ENCODE data around the gene AADACL4. TPM values are rescaled to one million over a fixed set of nuclear protein-coding genes. Genes with fewer than 3 reads are reported as not detected.

AADACL4 gene
- total RNA-seq, 1 experiment from 2014 or later, result not detected

DNA sequence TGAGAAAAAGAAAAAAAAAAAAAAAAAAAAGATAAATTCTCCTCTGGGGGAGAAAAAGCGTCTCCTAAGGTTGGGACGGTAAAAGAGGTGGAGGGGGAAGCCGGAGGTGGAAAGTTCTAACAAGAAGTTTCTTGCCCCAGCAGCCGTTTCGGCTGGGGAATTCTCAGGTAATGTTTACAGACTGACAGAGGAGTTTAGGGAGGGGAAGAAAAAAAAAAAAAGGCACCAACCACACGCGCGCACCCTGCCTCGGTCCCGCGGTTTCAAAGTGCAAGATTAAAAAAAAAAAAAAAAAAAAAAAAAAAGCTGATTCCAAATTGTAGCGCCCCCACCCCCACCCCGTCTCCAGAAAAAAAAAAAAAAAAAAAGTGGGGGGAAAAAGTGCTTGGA, 26.4 kb upstream of the AADACL4 start:
- Histone ChIP-seq H3K36me3 (replicated peaks; ENCODE audit: control insufficient read depth, insufficient read depth, low read length) (no peaks in the 10 kb centered on the region), H3K4me3 (ENCODE audit: insufficient read depth, low read depth, low read length) (peak overlapping the region; percentile 58), H3K27me3 (ENCODE audit: control insufficient read depth, insufficient read depth, low read length) (peaks cover 4% of the 10 kb centered on the region; the same call in 1 of the 2 replicates)
- DNase-seq, result no peak

GRCh38 chr1:12617901-12618660, 25.8 kb upstream of the AADACL4 start, which contains the start of gene DHRS3:
Gene DHRS3, minus strand, starts transcription at chr1:12618210. Its CDS starts 862 bp downstream, at chr1:12617348.
- DNase-seq, result peak; percentile 97

GRCh38 chr1:12618661-12618964, 25.3 kb upstream of the AADACL4 start:
- Histone ChIP-seq H3K36me3 (replicated peaks; ENCODE audit: control insufficient read depth, insufficient read depth, low read length) (no peaks in the 10 kb centered on the region), H3K27me3 (ENCODE audit: control insufficient read depth, insufficient read depth, low read length) (peaks cover 4% of the 10 kb centered on the region; the same call in 1 of the 2 replicates), H3K4me3 (ENCODE audit: insufficient read depth, low read depth, low read length) (peak overlapping the region; percentile 58)
- no peak for DNase-seq

More at GRCh38 chr1:12617901-12618660, 25.8 kb upstream of the AADACL4 start, which contains the start of gene DHRS3:
- Histone ChIP-seq H3K27me3 (ENCODE audit: control insufficient read depth, insufficient read depth, low read length) (peaks cover 4% of the 10 kb centered on the region; the same call in 1 of the 2 replicates), H3K36me3 (replicated peaks; ENCODE audit: control insufficient read depth, insufficient read depth, low read length) (no peaks in the 10 kb centered on the region), H3K4me3 (ENCODE audit: insufficient read depth, low read depth, low read length) (peak within 1 kb of the TSS; percentile 58)

GRCh38 chr1:12618965-12619791, 24.7 kb upstream of the AADACL4 start:
- H3K27me3 ChIP-seq (ENCODE audit: control insufficient read depth, insufficient read depth, low read length), result peaks cover 4% of the 10 kb centered on the region; the same call in 1 of the 2 replicates
- H3K36me3 ChIP-seq (replicated peaks; ENCODE audit: control insufficient read depth, insufficient read depth, low read length), result no peaks in the 10 kb centered on the region
- peak overlapping the region; percentile 58 for H3K4me3 ChIP-seq (ENCODE audit: insufficient read depth, low read depth, low read length)
- peak; percentile 88 for DNase-seq

- H3K27me3 ChIP-seq (ENCODE audit: control insufficient read depth, insufficient read depth, low read length), result peaks cover 5% of the 10 kb centered on the region; the same call in 1 of the 2 replicates
- H3K4me3 ChIP-seq (ENCODE audit: insufficient read depth, low read depth, low read length), result peak overlapping the region; percentile 58
- peak; percentile 86 for DNase-seq
- H3K36me3 ChIP-seq (replicated peaks; ENCODE audit: control insufficient read depth, insufficient read depth, low read length), result no peaks in the 10 kb centered on the region
These were observed 23.9 kb upstream of the AADACL4 start for GRCh38 chr1:12619792-12620487.

DNA sequence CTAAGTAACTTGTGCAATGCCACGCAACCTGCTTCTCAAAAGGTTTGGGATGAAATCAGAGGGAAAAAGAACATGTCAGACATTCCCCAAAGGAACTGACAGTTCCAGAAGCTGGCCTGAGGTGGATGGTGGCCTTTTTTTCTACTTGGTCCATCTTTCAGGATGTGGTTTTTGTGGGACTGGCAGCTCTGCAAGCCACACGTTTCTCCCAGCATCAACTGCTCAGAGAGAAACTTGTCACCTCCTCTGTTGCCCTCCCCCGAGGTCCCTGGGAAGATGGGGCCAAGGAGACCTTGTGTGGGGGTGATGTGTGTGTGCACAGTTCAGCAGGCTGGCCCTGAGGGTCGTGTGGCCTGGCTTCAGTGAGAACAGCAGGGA, 23.4 kb upstream of the AADACL4 start:
- peaks cover 5% of the 10 kb centered on the region; the same call in 1 of the 2 replicates for H3K27me3 ChIP-seq (ENCODE audit: control insufficient read depth, insufficient read depth, low read length)
- no peak overlapping the region for H3K4me3 ChIP-seq (ENCODE audit: insufficient read depth, low read depth, low read length)
- DNase-seq, result no peak
- no peaks in the 10 kb centered on the region for H3K36me3 ChIP-seq (replicated peaks; ENCODE audit: control insufficient read depth, insufficient read depth, low read length)

DNA sequence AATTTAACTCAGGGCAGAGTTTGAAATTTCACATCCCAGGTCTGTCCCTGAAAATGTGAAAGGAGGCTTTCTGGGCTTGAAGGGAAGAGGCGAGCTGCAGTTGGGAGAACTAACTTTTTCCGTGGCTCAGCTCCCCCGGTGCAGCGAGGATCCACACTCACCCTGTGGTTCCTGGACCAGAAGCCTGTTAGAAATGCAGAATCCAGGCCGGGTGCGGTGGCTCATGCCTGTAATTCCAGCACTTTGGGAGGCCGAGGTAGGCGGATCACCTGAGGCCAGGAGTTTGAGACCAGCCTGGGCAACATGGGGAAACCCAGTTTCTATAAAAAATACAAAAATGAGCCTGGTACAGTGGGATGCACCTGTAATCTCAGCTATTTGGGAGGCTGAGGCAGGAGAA, 23.0 kb upstream of the AADACL4 start:
- no peak overlapping the region for H3K4me3 ChIP-seq (ENCODE audit: insufficient read depth, low read depth, low read length)
- no peaks in the 10 kb centered on the region for H3K36me3 ChIP-seq (replicated peaks; ENCODE audit: control insufficient read depth, insufficient read depth, low read length)
- H3K27me3 ChIP-seq (ENCODE audit: control insufficient read depth, insufficient read depth, low read length), result peaks cover 5% of the 10 kb centered on the region; the same call in 1 of the 2 replicates
- no peak for DNase-seq

- peaks cover 5% of the 10 kb centered on the region; the same call in 1 of the 2 replicates for H3K27me3 ChIP-seq (ENCODE audit: control insufficient read depth, insufficient read depth, low read length)
- no peak overlapping the region for H3K4me3 ChIP-seq (ENCODE audit: insufficient read depth, low read depth, low read length)
- DNase-seq, result no peak
- no peaks in the 10 kb centered on the region for H3K36me3 ChIP-seq (replicated peaks; ENCODE audit: control insufficient read depth, insufficient read depth, low read length)
These were observed 22.2 kb upstream of the AADACL4 start for GRCh38 chr1:12621346-12622335.

- Histone ChIP-seq H3K27me3 (ENCODE audit: control insufficient read depth, insufficient read depth, low read length) (peaks cover 3% of the 10 kb centered on the region; the same call in 1 of the 2 replicates), H3K36me3 (replicated peaks; ENCODE audit: control insufficient read depth, insufficient read depth, low read length) (no peaks in the 10 kb centered on the region), H3K4me3 (ENCODE audit: insufficient read depth, low read depth, low read length) (no peak overlapping the region)
- no peak for DNase-seq
These were observed 21.4 kb upstream of the AADACL4 start for GRCh38 chr1:12622506-12622905.

DNA sequence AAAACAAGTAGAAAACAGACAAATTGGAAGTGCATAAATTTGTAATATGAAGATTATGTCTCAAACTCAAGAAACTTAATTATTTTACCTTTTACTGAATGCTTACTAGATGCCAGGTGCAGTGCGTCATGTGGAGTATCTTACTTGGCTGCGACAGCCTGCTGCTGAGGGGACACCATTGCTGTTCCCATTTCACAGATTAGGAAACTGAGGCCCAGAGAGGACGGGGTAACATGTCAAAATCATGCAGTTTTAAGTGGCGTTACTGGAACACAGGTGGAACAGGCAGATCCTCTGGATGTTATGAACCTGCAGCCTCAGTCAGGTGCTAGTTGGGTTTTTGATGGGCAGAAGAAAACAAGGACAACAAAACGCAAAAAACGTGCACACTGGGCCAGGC, 18.6 kb upstream of the AADACL4 start:
- no peak for DNase-seq
- H3K27me3 ChIP-seq (ENCODE audit: control insufficient read depth, insufficient read depth, low read length), result peaks cover 1% of the 10 kb centered on the region; the same call in 1 of the 2 replicates
- H3K4me3 ChIP-seq (ENCODE audit: insufficient read depth, low read depth, low read length), result no peak overlapping the region
- no peaks in the 10 kb centered on the region for H3K36me3 ChIP-seq (replicated peaks; ENCODE audit: control insufficient read depth, insufficient read depth, low read length)

- DNase-seq, result no peak
- H3K4me3 ChIP-seq (ENCODE audit: insufficient read depth, low read depth, low read length), result no peak overlapping the region
- H3K27me3 ChIP-seq (ENCODE audit: control insufficient read depth, insufficient read depth, low read length), result peaks cover 1% of the 10 kb centered on the region; the same call in 1 of the 2 replicates
- no peaks in the 10 kb centered on the region for H3K36me3 ChIP-seq (replicated peaks; ENCODE audit: control insufficient read depth, insufficient read depth, low read length)
These were observed 17.0 kb upstream of the AADACL4 start for GRCh38 chr1:12626888-12627287.

DNA sequence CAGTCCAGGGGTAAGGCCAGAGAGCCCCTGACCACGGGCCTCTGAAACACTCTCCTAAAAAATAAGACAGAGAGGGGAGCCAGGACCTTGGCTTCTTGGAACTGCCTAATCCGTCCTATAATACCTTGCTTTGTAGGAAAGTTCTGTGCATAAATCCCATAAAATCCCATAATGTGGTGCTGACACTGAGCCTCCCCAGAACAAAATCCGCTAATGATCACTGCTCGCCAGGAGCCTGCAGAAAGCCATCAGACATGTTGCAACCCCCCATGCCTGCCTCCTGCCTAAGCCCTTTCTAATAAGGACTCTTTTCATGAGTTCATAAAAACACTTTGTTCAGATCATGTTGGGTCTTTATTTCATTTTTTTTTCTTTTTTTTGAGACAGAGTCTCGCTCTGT, 16.6 kb upstream of the AADACL4 start:
- Histone ChIP-seq H3K36me3 (replicated peaks; ENCODE audit: control insufficient read depth, insufficient read depth, low read length) (no peaks in the 10 kb centered on the region), H3K27me3 (ENCODE audit: control insufficient read depth, insufficient read depth, low read length) (peaks cover 1% of the 10 kb centered on the region; the same call in 1 of the 2 replicates)
- no peak for DNase-seq

GRCh38 chr1:12629511-12629956, 14.4 kb upstream of the AADACL4 start:
- peak; percentile 83 for DNase-seq
- H3K36me3 ChIP-seq (replicated peaks; ENCODE audit: control insufficient read depth, insufficient read depth, low read length), result no peaks in the 10 kb centered on the region
- peaks cover under 1% of the 10 kb centered on the region; the same call in 1 of the 2 replicates for H3K27me3 ChIP-seq (ENCODE audit: control insufficient read depth, insufficient read depth, low read length)
- no peak overlapping the region for H3K4me3 ChIP-seq (ENCODE audit: insufficient read depth, low read depth, low read length)

More for the DNA sequence above, 16.6 kb upstream of the AADACL4 start:
- no peak overlapping the region for H3K4me3 ChIP-seq (ENCODE audit: insufficient read depth, low read depth, low read length)

Data from H7 (cell line).